Measurements from ENCODE around the gene ZFP92. TPM values are rescaled to one million over a fixed set of nuclear protein-coding genes. Genes with fewer than 3 reads are reported as not detected.
A peak's percentile ranks its signal among the peaks of the same experiment; 100 is the strongest.
"Not testable (repeated sequence)": the region's sequence is repeated elsewhere in the genome, so short reads cannot be mapped to it uniquely, and the experiment has no call there.

The ZFP92 gene
- total and polyA plus RNA-seq, 2 experiments from 2014 or later, result 0.09 TPM; not detected in 1

GRCh38 chrX:153381684-153382532 lies 29.4 kb upstream of the ZFP92 start:
- Histone ChIP-seq H3K27me3 (no peaks in the 10 kb centered on the region), H3K9me3 (ENCODE audit: low read depth) (no peaks in the 10 kb centered on the region)
- DNase-seq (ENCODE audit: low read depth in 1 of 2, low spot score in 1 of 2), result peak; percentile 78 to 95

GRCh38 chrX:153382563-153383482 lies 28.4 kb upstream of the ZFP92 start:
- Histone ChIP-seq H3K9me3 (ENCODE audit: low read depth) (no peaks in the 10 kb centered on the region), H3K36me3 (no peaks in the 10 kb centered on the region), H3K4me3 (no peak overlapping the region), H3K4me1 (ENCODE audit: low read depth) (no peaks in the 10 kb centered on the region), H3K27ac (no peak overlapping the region), H3K27me3 (no peaks in the 10 kb centered on the region)
- DNase-seq (ENCODE audit: low read depth in 1 of 2, low spot score in 1 of 2), result no peak
- TF ChIP-seq CTCF (IDR thresholded peaks at IDR 0.05; ENCODE audit: low read depth, low read length), result no peak

More at GRCh38 chrX:153381684-153382532, 29.4 kb upstream of the ZFP92 start:
- no peak overlapping the region for H3K4me3 ChIP-seq
- peak; percentile 30 for TF ChIP-seq CTCF (IDR thresholded peaks at IDR 0.05; ENCODE audit: low read depth, low read length)
- H3K4me1 ChIP-seq (ENCODE audit: low read depth), result no peaks in the 10 kb centered on the region
- no peaks in the 10 kb centered on the region for H3K36me3 ChIP-seq
- peak overlapping the region; percentile 31 for H3K27ac ChIP-seq

DNA sequence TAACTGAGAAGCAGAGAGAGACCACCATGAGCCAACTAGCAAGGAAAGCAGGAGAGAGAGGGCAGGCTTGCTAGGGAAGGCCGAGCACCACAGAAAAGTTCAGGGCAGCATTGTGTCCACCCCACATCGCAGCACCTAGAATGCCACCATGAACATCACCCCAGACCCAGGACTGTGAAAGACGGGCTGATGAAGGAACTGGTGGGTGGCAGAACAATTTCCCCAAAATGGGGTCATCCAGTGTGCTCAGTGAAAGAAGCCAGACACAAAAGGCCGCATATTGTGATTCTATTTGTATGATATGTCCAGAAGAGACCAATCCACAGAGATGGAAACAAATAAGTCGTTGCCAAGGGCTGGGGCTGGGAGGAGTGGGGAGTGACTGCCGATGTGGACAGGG lies 26.9 kb upstream of the ZFP92 start:
- Histone ChIP-seq H3K4me3 (no peak overlapping the region), H3K36me3 (no peaks in the 10 kb centered on the region), H3K4me1 (ENCODE audit: low read depth) (no peaks in the 10 kb centered on the region), H3K27me3 (no peaks in the 10 kb centered on the region), H3K27ac (no peak overlapping the region), H3K9me3 (ENCODE audit: low read depth) (no peaks in the 10 kb centered on the region)
- no peak for TF ChIP-seq CTCF (IDR thresholded peaks at IDR 0.05; ENCODE audit: low read depth, low read length)
- DNase-seq (ENCODE audit: low read depth in 1 of 2, low spot score in 1 of 2), result no peak

DNA sequence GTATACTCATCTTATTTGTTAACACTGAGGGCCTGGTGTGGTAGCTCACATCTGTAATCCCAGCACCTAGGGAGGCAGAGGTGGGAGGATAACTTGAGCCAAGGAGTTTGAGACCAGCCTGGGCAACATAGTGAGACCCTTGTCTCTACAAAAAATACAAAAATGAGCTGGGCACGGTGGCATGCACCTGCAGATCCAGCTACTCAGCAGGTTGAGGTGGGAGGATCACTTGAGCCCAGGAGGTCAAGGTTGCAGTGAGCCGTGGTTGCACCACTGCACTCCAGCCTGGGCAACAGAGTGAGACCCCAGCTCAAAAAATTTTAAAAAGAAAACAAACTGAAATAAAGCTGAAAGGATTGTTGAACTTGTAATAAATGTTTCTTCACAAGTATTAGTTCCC lies 26.3 kb upstream of the ZFP92 start:
- not testable (repeated sequence) for H3K9me3 ChIP-seq (ENCODE audit: low read depth); DNase-seq (ENCODE audit: low read depth in 1 of 2, low spot score in 1 of 2); H3K4me3 ChIP-seq; H3K27me3 ChIP-seq; H3K27ac ChIP-seq; H3K4me1 ChIP-seq (ENCODE audit: low read depth); H3K36me3 ChIP-seq

GRCh38 chrX:153386097-153386496 lies 25.2 kb upstream of the ZFP92 start:
- H3K4me1 ChIP-seq (ENCODE audit: low read depth), result no peaks in the 10 kb centered on the region
- no peak for TF ChIP-seq CTCF (IDR thresholded peaks at IDR 0.05; ENCODE audit: low read depth, low read length)
- H3K36me3 ChIP-seq, result no peaks in the 10 kb centered on the region
- no peak for DNase-seq (ENCODE audit: low read depth in 1 of 2, low spot score in 1 of 2)
- H3K9me3 ChIP-seq (ENCODE audit: low read depth), result no peaks in the 10 kb centered on the region
- H3K4me3 ChIP-seq, result no peak overlapping the region
- H3K27me3 ChIP-seq, result no peaks in the 10 kb centered on the region
- no peak overlapping the region for H3K27ac ChIP-seq
